ENCODE data around the gene RTN4R.

The RTN4R gene

DNA sequence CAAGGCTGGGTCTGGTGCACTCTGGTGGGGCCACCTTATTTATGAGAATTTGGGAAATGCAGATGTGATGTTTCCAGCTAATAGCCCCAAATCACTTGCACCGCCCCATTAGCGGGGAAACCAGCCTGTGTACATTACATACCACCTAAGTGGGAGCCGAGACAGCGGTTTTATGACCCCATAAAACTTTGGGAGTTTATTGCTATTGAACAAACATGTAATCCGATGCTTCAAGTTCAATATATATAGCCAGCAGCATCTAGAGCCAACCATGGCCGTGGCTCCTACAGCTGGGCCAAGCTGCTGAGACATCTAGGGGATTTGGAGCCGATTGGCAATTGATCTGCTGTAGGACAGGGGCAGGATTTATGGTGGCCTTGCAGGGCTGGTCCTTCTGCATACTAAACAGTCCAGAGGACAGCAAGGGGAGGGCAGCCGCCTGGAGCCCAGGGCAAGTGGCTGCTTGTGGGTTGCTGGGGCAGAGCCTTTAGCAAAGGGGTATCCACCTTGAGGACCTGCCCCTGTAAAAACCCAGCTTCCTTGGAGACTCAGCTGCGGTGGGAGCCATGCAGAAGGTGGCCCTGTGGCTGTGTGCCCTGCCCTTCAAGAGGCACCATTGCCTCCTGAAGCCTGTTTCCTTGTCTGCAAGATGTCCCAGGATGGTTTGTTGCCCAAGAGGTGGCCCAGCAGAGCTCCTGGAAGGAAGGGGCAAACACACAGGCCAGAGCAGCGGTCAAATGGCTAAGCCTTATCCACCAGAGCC, 69.4 kb downstream of the RTN4R start:
- FAIRE-seq: no peak

DNA sequence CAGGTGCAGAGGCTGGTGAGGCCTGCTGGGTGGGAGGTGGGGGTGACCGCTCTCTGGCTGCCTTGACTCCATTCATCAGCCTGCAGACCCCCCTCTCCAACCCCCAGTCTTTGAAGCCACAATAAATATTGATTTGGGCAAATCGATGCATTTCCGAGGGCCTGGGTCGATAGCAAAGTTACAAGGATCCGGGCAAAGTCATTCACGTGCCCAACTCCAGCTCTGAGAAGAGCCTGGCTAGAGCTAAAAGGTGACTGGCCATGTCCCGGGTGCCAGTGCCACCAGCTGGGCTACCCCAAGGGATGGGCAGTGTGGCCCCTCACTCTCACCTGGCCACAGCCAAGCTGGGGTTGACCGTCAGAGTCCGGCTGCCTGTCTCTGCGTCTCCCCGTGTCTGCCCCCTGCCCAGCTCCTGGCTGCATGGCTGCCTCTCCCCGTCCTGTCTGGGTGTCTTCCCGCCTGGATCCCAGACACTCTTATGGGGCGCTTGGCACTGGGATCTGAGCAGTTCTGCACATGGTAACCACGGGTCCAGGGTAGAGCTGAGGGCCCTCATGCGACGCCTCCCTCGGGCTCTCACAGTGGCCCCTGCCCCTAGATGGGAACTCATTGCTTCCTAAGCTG, 70.6 kb downstream of the RTN4R start:
- no peak for FAIRE-seq

DNA sequence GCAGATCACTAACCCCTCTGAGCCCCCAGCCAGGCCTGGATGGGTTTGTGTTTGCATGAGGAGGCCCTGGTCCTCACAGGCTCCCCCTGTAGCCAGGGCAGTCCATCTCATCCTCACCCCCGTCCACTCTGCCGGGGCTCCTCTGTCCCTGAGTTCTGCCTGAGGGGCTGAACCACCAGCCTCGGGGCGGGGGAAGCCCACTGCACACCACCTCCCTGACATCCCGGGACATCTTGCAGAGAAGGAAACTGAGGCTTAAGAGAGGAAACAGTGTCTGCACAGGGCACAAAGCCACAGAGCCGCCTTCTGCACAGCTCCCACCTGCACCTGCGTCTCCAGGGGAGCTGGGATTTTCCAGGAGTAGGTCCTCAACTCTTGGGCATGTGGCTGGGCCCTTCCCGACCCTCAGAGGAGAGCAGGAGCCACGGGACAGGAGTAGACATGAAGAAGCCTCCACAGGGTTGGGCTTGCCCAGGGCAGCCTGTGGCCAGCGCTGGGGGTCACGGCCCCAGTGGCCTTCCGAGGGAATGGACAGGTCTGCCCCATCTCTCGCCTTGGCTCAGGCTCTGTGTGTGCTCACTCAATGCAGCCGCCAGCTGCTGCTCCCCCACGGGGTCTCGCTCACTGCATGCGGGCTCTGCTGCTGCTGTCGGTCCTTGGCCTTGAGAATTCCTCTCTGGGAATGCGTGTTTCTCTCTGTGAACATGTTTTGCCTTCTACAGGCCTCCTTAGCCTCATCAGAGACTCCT, 71.8 kb downstream of the RTN4R start:
- FAIRE-seq: no peak

DNA sequence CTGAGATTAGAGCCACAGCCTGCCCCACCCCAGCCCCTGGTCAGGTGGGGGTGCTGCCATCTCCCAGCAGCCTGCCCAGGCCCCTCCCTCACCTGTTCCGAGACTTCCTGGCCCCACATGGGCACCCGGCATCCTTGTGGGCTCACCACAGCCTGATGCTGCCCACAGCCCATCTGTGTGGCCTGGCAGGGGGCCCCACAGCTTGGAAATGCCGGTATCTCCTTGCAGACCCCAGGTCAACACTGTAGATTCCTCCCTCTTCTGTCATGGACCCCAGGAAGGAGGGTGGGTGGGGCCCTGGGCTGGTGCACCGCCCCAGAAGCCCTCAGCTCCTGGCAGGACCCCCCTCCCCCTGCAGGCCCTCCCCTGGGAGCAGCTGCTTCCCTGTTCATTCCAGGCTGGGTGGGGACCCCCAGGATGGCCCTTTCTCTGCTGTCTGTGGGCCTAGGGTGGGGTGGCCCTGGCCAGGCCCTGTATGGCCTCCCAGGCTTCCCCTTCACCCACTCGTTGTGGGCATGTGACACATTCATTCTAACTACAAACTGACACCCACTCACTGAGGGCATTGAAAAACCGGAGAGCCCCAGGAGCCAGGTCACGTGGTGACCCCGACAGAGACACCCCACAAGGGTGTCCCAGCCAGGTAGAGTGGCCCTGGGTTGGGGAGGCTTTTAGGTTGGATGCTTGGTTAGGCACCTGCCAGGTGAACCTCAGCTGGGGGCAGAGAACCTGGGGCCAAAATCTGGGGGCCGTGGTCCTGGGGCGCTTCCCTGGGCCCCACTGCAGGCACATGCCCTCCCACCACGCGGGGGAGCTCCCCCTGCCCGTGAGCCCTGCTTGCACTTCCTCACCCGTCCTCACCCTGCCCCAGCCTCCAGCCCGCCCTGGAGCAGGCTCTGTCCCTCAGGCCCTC, 73.2 kb downstream of the RTN4R start:
- no peak for FAIRE-seq

DNA sequence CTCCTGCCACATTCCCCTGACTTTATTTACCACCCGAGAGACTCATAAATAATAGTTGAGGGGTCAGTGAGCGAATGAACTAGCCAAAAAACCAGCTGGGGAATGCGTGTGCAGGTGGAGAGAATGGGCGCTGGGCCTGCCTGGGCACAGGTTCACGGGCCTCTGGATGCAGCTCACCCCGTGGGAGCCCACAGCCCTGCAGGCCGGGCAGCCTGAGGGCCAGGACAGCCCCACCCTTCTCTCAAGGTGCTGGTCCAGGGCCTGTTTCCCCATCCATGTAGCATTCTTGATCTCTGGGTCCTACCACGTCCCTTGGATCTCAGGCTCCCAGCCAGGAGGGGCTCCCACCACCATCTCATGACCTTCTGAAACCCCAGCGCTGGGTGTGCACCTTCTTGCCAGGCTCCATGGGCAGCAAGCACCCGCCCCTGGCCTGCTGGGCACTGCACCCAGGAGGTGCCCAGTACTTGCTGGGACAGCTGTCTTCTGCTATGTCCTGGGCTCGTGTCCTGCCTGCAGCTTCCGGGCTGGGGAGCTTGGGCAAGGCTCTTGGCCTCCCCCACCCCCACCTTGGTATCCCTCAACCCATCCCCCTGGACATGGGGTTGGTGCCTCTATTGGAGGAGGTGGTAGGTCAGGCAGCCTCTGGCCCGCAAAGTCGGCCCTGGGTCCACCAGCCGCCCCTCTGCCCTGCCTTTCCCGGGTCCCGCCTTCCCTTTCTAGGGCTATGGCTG, 74.2 kb downstream of the RTN4R start:
- FAIRE-seq: no peak

DNA sequence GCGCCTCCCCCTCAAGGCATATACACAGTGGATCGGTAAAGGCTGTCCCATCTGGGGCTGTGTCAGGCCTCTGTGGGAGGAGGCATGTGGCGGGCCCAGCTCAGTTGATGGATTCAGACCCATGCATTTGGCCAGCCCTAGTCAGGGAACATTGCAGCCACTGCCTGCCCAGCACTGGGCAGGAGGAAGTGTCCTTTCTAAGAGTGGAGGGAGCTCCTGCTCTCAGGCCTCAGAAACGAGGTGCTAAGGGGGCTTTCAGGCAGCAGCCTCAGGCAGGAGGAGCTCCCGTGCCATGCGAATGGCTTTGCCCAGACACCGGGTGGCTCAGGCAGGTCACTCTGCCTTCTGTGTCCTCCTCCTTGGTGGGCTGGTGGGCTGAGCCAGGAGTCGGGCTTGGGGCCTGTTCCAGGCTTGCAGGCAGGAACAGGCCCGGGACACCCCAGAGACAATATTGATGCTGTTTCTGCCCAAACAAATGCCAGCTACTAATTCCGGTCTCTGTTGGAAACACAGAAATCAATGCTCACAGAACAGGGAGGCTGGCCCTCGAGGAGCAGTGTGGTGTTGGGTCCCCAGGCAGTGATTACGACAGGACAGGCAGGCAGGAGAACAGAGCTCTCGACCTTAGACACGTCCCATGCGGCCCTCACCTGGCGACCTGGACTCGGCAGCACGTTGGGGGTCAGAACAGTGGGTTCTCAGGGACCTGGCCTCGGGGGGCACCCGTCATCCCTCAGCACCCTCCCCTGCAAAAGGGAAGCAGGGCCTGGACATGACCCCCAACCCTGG, 75.0 kb downstream of the RTN4R start:
- no peak for FAIRE-seq

DNA sequence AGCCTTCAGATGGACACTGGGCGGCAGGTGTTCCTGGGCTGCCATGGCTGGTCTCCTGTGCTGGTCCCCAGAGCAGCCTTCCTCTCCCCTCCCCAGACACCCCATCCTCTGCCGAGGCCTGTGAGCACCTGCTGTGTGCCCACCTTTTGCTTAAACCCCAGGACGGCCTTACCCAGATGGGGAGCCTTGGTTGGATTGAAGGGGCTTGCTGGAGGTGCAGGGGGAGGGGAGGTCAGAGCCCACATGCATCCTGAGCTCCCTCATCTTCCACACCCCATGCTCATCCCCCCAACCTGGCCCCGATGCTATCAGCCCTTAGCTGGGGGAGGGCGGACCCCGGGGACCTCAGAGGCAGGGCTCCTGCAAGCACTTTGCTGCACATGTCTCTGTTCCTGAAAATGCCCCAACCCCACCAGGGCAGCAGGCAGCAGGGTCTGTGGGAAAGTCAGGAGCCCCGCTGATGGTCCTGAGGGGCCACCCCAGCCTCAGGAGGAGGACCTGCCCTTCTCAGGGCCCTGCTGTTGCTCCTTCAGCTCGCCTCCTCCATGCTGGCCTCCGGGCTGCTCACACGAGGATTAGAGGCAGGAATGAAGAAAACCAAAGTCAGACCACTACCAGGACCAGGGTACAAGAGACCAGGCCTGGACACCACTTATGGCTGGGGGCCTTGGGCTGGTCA, 75.7 kb downstream of the RTN4R start:
- no peak for FAIRE-seq

DNA sequence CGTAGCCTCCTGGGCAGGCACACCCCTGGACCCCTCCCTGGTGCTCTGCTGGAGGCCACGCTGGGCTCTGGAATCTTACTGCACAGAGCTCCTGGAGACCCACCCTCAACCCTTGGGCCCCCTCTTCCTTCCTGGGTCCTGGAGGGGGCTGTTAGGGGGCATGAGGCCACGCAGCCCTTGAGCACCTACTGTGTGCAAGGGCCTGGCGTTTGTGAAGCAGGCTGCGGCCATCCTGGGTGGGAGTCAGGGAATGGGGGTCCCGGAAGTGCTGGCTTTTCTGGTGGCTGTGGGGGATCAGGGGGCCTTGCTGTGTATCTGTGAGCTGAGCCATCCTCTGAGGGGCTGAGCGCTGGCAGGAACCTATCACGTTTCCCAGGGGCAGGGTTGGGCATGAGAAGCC, 76.3 kb downstream of the RTN4R start:
- FAIRE-seq: no peak

All from TTC549 (cell line).